Lower lobe of right lung (tissue), 2 donors: Measurements from ENCODE around the gene ZNF575. TPM values are rescaled to one million over a fixed set of nuclear protein-coding genes. Genes with fewer than 3 reads are reported as not detected.
A peak's percentile ranks its signal among the peaks of the same experiment; 100 is the strongest.

Experiments used
- ATAC-seq, 2 donors: fragments of 200-7000 bp; cut with Tn5 transposase; one replicate each; pipeline ENCODE4 v1.9.1; 2020 to 2022; ENCODE audit warnings: mild to moderate bottlenecking in 2 of 2, moderate library complexity in 2 of 2
- DNase-seq: peaks from one replicate; pipeline ENCODE4 v3.0.0-alpha.2; 2020
- H3K27ac ChIP-seq: fragments of 200-600 bp; one replicate; pipeline ENCODE4 v1.8.0; 2022
- H3K27me3 ChIP-seq: fragments of 200-600 bp; one replicate; pipeline ENCODE4 v1.8.0; 2022; ENCODE audit warnings: low read depth
- H3K36me3 ChIP-seq: fragments of 200-600 bp; one replicate; pipeline ENCODE4 v1.8.0; 2022; ENCODE audit warnings: mild to moderate bottlenecking
- H3K4me1 ChIP-seq: fragments of 200-600 bp; one replicate; pipeline ENCODE4 v1.8.0; 2022
- H3K4me3 ChIP-seq: fragments of 200-600 bp; one replicate; pipeline ENCODE4 v1.8.0; 2022; ENCODE audit warnings: mild to moderate bottlenecking
- H3K9me3 ChIP-seq: fragments of 200-600 bp; one replicate; pipeline ENCODE4 v1.8.0; 2022
- intact Hi-C: fragments of 100-400 bp; cut with DNase I; formaldehyde crosslinking; loops from one replicate; pipeline ENCODE4 v1.11.0; 2022
- total RNA-seq: library from RNA; stranded (reverse); fragmentation: NEBNext Ultra II Directional; extraction: Animal tissue kit (Norgen Biotek cat#: 25700); gene quantifications from one replicate; pipeline ENCODE4 v1.2.1, GENCODE V29; 2021
- TF ChIP-seq, protein P1 (sequence below): fragments of 200-600 bp; IDR thresholded peaks from one replicate; pipeline ENCODE4 v1.8.0; 2022; ENCODE audit warnings: antibody characterized with exemption, mild to moderate bottlenecking
- donor health status: DM: no; HTN: yes; CAD: no; lungs with severe emphysema.

Gene ZNF575
- total RNA-seq, 1 donor from 2014 or later = 2.8 TPM

DNA sequence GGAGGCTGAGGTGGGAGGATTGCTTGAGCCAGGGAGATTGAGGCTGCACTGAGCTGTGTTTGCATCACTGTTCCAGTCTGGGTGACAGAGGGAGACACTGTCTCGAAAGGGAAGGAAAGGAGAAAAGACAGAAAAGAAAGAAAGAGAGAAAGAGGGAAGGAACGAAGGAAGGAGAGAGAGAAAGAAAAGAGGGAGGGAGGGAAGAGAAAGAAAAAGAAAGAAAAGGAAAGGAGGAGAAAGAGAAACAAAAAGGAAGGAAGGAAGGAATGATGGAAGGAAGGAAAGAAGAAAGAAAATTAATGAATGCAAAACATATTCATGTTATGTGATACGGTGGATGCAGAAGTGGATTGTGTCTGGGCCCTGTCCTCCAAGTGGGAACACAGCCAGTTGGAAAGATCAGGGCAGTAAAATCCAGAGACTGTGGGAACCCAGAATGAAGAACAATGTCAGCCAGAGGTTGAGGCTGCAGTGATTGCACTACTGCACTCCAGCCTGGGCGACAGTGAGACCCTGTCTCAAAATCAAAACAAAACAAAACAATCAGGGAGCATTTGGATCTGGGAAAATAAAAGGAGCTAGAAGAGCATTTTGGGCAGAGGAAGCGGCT, 34.6 kb upstream of the ZNF575 start:
- no peak overlapping the region for H3K27ac ChIP-seq
- H3K9me3 ChIP-seq = no peaks in the 10 kb centered on the region
- H3K27me3 ChIP-seq = no peaks in the 10 kb centered on the region
- DNase-seq = no peak
- no peak overlapping the region for H3K4me3 ChIP-seq
- TF ChIP-seq, protein P1, sequence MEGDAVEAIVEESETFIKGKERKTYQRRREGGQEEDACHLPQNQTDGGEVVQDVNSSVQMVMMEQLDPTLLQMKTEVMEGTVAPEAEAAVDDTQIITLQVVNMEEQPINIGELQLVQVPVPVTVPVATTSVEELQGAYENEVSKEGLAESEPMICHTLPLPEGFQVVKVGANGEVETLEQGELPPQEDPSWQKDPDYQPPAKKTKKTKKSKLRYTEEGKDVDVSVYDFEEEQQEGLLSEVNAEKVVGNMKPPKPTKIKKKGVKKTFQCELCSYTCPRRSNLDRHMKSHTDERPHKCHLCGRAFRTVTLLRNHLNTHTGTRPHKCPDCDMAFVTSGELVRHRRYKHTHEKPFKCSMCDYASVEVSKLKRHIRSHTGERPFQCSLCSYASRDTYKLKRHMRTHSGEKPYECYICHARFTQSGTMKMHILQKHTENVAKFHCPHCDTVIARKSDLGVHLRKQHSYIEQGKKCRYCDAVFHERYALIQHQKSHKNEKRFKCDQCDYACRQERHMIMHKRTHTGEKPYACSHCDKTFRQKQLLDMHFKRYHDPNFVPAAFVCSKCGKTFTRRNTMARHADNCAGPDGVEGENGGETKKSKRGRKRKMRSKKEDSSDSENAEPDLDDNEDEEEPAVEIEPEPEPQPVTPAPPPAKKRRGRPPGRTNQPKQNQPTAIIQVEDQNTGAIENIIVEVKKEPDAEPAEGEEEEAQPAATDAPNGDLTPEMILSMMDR = no peak
- peaks cover 28% of the 10 kb centered on the region for H3K36me3 ChIP-seq
- no peak for ATAC-seq
- intact Hi-C loops = no loop called here
- peaks cover 11% of the 10 kb centered on the region for H3K4me1 ChIP-seq

DNA sequence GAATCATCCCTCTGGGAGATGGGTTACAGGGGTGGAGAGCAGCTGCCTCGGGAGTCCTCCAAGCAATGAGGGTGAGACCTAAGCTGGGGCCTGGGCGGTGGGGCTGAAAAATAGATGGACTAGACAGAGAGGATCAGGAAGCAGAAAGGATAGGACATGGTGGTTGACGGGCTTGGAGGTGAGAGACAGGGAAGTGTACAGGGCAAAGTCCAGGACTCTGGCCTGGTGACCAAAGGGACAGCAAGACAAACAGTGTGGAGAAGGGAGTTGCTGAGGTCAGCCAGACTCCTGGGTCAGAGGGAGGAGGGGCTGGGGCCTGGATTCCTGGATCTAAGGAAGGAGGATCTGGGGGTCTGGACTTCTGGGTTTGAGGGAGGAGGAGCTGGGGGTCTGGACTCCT, 33.9 kb upstream of the ZNF575 start:
- no peaks in the 10 kb centered on the region for H3K9me3 ChIP-seq
- no peak for DNase-seq
- peaks cover 28% of the 10 kb centered on the region for H3K36me3 ChIP-seq
- no peak for ATAC-seq
- no peak overlapping the region for H3K4me3 ChIP-seq
- no peak overlapping the region for H3K27ac ChIP-seq
- intact Hi-C loops = no loop called here
- no peaks in the 10 kb centered on the region for H3K27me3 ChIP-seq
- TF ChIP-seq, protein P1 = no peak
- H3K4me1 ChIP-seq = peaks cover 12% of the 10 kb centered on the region

DNA sequence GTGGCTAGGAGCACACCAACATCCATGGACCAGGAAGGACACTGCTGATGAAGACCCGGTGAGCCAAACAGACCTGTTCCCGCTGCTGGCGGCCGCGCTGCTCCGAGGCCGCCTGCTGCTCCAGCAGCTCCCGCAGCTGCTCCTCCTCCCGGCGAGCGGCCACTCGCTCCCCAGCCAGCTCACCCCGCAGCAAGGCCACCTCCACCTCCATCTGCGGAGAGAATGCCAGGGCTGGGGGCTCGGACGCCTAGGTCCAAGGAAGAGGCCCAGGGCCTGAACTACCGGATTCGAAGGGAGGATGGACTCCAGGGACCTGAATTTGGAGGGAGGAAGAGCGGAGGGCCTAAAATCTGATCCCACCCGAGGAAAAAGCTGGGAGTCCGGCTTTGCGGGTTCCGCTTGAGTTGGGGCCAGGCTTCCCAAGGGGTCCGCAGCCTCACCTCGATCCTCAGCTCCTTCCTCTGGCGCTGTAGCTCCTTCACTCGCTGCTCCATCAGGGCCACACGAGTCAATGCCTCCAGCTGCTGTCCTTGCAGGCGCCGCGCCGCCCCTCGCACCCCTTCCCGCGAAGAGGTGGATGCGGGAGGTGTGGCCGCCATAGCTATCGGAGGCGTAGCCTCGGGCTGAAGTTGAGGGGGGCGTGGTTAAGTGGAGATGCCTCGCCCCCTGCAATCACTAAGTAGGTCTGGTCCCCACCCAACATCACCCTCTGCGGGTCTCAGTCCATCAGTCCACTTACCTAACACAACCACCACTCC, 31.1 kb upstream of the ZNF575 start:
- intact Hi-C loops = no loop called here
- H3K27ac ChIP-seq = no peak overlapping the region
- no peak for DNase-seq
- ATAC-seq = no peak
- no peaks in the 10 kb centered on the region for H3K9me3 ChIP-seq
- H3K36me3 ChIP-seq = peaks cover 10% of the 10 kb centered on the region
- peaks cover 23% of the 10 kb centered on the region for H3K4me1 ChIP-seq
- TF ChIP-seq, protein P1 = no peak
- no peaks in the 10 kb centered on the region for H3K27me3 ChIP-seq
- no peak overlapping the region for H3K4me3 ChIP-seq

DNA sequence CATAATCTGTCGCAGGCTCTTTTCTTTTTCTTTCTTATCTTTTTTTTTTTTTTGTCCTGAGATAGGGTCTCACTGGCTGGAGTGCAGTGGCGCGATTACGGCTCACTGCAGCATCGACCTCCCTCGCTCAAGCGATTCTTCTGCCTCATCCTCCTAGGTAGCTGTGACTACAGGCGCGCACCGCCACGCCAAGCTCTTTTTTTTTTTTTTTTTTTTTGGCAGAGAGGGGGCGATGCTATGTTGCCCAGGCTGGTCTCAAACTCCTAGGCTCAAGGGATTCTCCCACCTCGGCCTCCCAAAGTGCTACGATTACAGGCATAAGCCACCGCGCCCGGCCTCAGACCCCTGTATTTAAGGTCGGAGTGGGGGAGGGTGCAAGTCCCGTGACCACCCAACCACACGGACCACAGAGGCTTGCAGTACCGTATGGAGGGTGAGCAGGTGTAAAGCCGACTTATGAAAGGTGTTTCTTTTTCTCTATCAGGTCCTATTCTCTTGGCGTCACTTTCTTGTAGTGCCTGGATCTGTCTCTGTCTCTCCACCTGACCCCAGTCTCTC, 30.5 kb upstream of the ZNF575 start:
- DNase-seq (no peak), ATAC-seq (no peak)
- TF ChIP-seq, protein P1 = no peak
- H3K36me3 ChIP-seq = peaks cover 3% of the 10 kb centered on the region
- peak overlapping the region; percentile 77 for H3K4me3 ChIP-seq
- intact Hi-C loops = no loop called here
- peaks cover 23% of the 10 kb centered on the region for H3K4me1 ChIP-seq
- no peak overlapping the region for H3K27ac ChIP-seq
- H3K27me3 ChIP-seq = no peaks in the 10 kb centered on the region
- H3K9me3 ChIP-seq = no peaks in the 10 kb centered on the region

DNA sequence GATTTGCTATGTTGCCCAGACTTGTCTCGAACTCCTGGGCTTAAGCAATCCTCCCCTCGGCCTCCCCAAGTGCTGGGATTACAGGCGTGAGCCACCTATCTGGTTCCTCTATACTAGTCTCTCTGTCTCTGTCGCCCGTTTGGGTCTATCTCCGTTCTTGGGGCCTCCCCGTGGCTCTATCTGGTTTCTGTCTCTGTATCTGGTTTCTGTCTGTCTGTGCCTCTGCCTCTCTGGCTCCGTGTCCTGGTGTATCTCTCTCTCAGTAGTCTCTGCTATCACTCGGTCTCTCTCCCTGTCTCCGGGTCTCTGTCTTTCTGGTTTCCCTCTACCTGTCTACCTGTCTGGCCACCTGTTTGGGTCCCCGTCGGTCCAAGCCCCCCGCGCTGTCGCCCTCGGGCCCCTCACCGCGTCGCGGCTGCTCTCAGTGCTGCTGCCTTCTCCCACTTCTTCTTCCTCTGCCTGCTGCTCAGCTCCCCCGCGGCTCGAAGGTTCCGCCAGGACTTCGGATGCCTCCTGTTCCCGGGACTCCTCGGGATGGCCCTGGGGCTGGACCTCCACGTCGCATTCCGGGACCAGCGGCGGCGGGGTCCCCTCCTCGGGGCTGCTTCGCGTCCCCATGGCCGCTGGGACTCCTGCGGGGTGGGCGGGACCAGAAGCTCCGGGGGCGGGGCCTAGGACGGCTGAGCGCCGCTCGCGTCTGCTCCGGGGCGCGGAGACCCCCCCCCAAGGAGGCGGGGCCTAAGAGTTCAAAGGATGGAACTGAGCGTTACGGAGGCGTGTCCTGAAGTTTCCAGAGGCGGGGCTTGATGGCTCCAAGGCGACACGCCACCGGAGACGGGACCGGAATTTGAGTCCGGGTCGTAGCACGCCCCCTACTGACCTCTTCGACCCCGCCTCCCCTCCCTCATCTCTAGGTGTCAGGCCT, 29.2 kb upstream of the ZNF575 start:
- intact Hi-C loops = no loop called here
- Histone ChIP-seq H3K27me3 (no peaks in the 10 kb centered on the region), H3K36me3 (peaks cover 10% of the 10 kb centered on the region), H3K27ac (peak overlapping the region; percentile 80), H3K4me3 (peak overlapping the region; percentile 77), H3K4me1 (peaks cover 23% of the 10 kb centered on the region), H3K9me3 (no peaks in the 10 kb centered on the region)
- TF ChIP-seq, protein P1 = no peak
- ATAC-seq (peak; percentile 98), DNase-seq (peak; percentile 98)
